Keratinocyte (primary cell): Measurements from ENCODE around the gene NARS2.

Source experiments
- CTCF ChIP-seq, 3 experiments: IDR thresholded peaks in 1 of 3; conservative IDR thresholded peaks in 1 of 3; optimal IDR thresholded peaks in 1 of 3; 2 replicates in 2 of 3; 3 replicates in 1 of 3; pipeline versions ENCODE3 to v1.5.1; 2011; ENCODE audit warnings: low read length in 3 of 3, mild to moderate bottlenecking in 3 of 3, moderate library complexity in 2 of 3, control low read depth in 1 of 3, inconsistent platforms in 1 of 3; ENCODE audit not compliant: insufficient read depth in 2 of 3; ENCODE audit errors: extremely low read depth in 1 of 3
- EZH2 ChIP-seq: IDR thresholded peaks from one replicate; pipeline ENCODE4 v1.6.1; 2012; ENCODE audit warnings: inconsistent platforms, mild to moderate bottlenecking, low read length, moderate library complexity

DNA sequence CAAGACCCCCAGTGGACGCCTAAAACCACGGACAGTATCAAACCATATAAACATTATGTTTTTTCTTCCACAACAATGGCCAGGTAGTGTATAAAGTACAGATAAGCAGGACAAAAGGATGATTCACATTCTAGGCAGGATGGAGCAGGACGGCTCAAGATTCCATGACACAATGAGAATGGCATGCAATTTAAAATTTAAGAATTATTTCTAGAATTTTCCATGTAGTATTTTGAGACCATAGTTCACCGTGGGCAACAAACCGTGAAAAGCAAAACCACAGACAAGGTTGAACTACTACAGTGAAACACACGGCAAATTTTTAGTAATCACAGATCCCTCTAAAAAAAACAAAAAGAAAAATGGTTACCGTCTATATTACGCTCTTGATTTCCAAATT, 7.5 kb downstream of the NARS2 start:
- no peak for TF ChIP-seq CTCF (optimal IDR thresholded peaks at IDR 0.05 in 1 of 3, IDR thresholded peaks at IDR 0.05 in 1 of 3, conservative IDR thresholded peaks at IDR 0.05 in 1 of 3; ENCODE audit: extremely low read depth in 1 of 3, insufficient read depth in 2 of 3, low read length in 3 of 3)
- no peak for TF ChIP-seq EZH2
